Right lobe of liver (tissue), 6 donors: ENCODE measurements around the gene FAM13A. TPM values are rescaled to one million over a fixed set of nuclear protein-coding genes. Genes with fewer than 3 reads are reported as not detected.

ENCODE experiments used
- ATAC-seq, 4 donors: fragments of 200-7000 bp; cut with Tn5 transposase; one replicate each; pipeline ENCODE4 v1.9.1; 2020; ENCODE audit warnings: mild to moderate bottlenecking in 4 of 4, moderate library complexity in 4 of 4
- DNase-seq, 3 donors: peaks; one replicate each; pipeline ENCODE4 v3.0.0-alpha.2; 2020
- H3K27ac ChIP-seq, 3 donors: fragments of 200-600 bp; one replicate each; pipeline ENCODE4 v1.8.0; 2022
- H3K27me3 ChIP-seq, 2 donors: fragments of 200-600 bp; one replicate each; pipeline ENCODE4 v1.8.0; 2022
- H3K36me3 ChIP-seq, 4 donors: fragments of 200-600 bp; sonication (generic) in 1 of 4; one replicate each; pipeline versions ENCODE4 v1.5.1 to v1.8.0; 2017 to 2022; ENCODE audit warnings: control low read depth in 1 of 4
- H3K4me1 ChIP-seq, 4 donors: fragments of 200-600 bp; sonication (generic) in 1 of 4; one replicate each; pipeline versions ENCODE4 v1.5.1 to v1.8.0; 2017 to 2022; ENCODE audit warnings: control low read depth in 1 of 4
- H3K4me3 ChIP-seq, 3 donors: fragments of 200-600 bp; one replicate each; pipeline ENCODE4 v1.8.0; 2022
- H3K9me3 ChIP-seq, 4 donors: fragments of 200-600 bp; sonication (generic) in 1 of 4; one replicate each; pipeline versions ENCODE4 v1.5.1 to v1.8.0; 2017 to 2022; ENCODE audit warnings: control low read depth in 1 of 4
- CTCF ChIP-seq, 4 donors: fragments of 200-600 bp in 3 of 4; fragments of 450-650 bp in 1 of 4; IDR thresholded peaks; one replicate each; pipeline versions ENCODE4 v1.5.1 to v1.8.0; 2016 to 2022; ENCODE audit warnings: antibody characterized with exemption in 4 of 4, mild to moderate bottlenecking in 2 of 4
- POLR2A ChIP-seq: fragments of 450-650 bp; IDR thresholded peaks from one replicate; pipeline ENCODE4 v1.6.1; 2017; ENCODE audit warnings: antibody characterized with exemption, mild to moderate bottlenecking
- WGBS: methylation state at CpG from one replicate; pipeline ENCODE4 v1.1.6; 2018; ENCODE audit warnings: low coverage, low lambda C conversion rate; ENCODE audit not compliant: insufficient coverage; ENCODE audit errors: missing lambda C conversion rate; 5-methylcytosine and 5-hydroxymethylcytosine counted together
- intact Hi-C, 2 donors: fragments of 100-400 bp; cut with DNase I; formaldehyde crosslinking; loops; one replicate each; pipeline versions ENCODE4 v1.11.2 to v1.14.1; 2022
- total RNA-seq, 6 experiments: library from RNA; depleted of rRNA in 2 of 6; stranded (reverse); fragments of >200 nt in 2 of 6; fragmentation: NEBNext Ultra II Directional in 3 of 6; extraction: Animal tissue kit (Norgen Biotek cat#: 25700) in 3 of 6; gene quantifications; one replicate each; pipeline versions ENCODE4 v1.1.0 to v1.2.4, GENCODE V29; 2016 to 2023
- donor health status: DM: no; HTN: yes; CAD: no.
- donor health status: DM: no; HTN: no; CAD: no.
- donor health status: DM: no; HTN: no; CAD: no.
- donor health status: DM: no; HTN: yes; CAD: no.
- donor health status: DM: no; HTN: yes; CAD: no.

FAM13A gene
- total RNA-seq, 6 experiments from 2014 or later: 28.3 to 82.5 (median 51.7) TPM

- no peaks in the 10 kb centered on the region for H3K27me3 ChIP-seq
- no peak overlapping the region for H3K4me3 ChIP-seq
- peaks cover 0 to 36% (median 11%) of the 10 kb centered on the region in 4 donors for H3K36me3 ChIP-seq
- H3K27ac ChIP-seq: no peak overlapping the region
- 43% methylated on average over 2 of the region's 2 CpGs for WGBS
- H3K4me1 ChIP-seq: peaks cover 0 to 12% (median 6%) of the 10 kb centered on the region in 4 donors
- DNase-seq (no peak), ATAC-seq (peak; percentile 48 to 64 (median 56))
- TF ChIP-seq POLR2A (no peak), CTCF (IDR thresholded peaks at IDR 0.05) (no peak)
- H3K9me3 ChIP-seq: no peaks in the 10 kb centered on the region
- intact Hi-C loops: no loop called here
Observed at GRCh38 chr4:88724406-88724805, 332.6 kb downstream of the FAM13A start.

GRCh38 chr4:88722828-88723227, 334.2 kb downstream of the FAM13A start:
- Histone ChIP-seq H3K27me3 (no peaks in the 10 kb centered on the region), H3K27ac (no peak overlapping the region), H3K4me1 (peaks cover 0 to 16% (median 6%) of the 10 kb centered on the region in 4 donors), H3K36me3 (peaks cover 0 to 22% (median 5%) of the 10 kb centered on the region in 4 donors), H3K4me3 (no peak overlapping the region), H3K9me3 (no peaks in the 10 kb centered on the region)
- intact Hi-C loops: no loop called here
- no peak for DNase-seq
- ATAC-seq: no peak
- WGBS: no CpG with 5 or more reads among the region's 2 CpGs
- TF ChIP-seq POLR2A (no peak), CTCF (IDR thresholded peaks at IDR 0.05) (no peak)

- Histone ChIP-seq H3K9me3 (no peaks in the 10 kb centered on the region), H3K36me3 (peaks cover 0 to 17% (median 2%) of the 10 kb centered on the region in 4 donors), H3K27me3 (no peaks in the 10 kb centered on the region), H3K27ac (no peak overlapping the region), H3K4me1 (peaks cover 0 to 16% (median 6%) of the 10 kb centered on the region in 4 donors), H3K4me3 (no peak overlapping the region)
- TF ChIP-seq CTCF (IDR thresholded peaks at IDR 0.05): no peak
- no peak for TF ChIP-seq POLR2A
- intact Hi-C loops: no loop called here
- no peak for ATAC-seq
- WGBS: 93% methylated on average over 6 of the region's 10 CpGs
- no peak for DNase-seq
Observed at GRCh38 chr4:88722276-88722780, 334.7 kb downstream of the FAM13A start.

GRCh38 chr4:88720451-88721428, 336.2 kb downstream of the FAM13A start:
- Histone ChIP-seq H3K36me3 (peaks cover 0 to 2% (median under 1%) of the 10 kb centered on the region in 4 donors), H3K9me3 (no peaks in the 10 kb centered on the region), H3K4me3 (no peak overlapping the region), H3K27me3 (no peaks in the 10 kb centered on the region), H3K27ac (peak overlapping the region in 2 of 3 donors; percentile 12 to 19), H3K4me1 (peaks cover 0 to 16% (median 6%) of the 10 kb centered on the region in 4 donors)
- peak; percentile 64 to 91 (median 84) for ATAC-seq
- peak in 2 of 3 donors; percentile 66 to 75 for DNase-seq
- intact Hi-C loops: no loop called here
- TF ChIP-seq POLR2A: no peak
- no peak for TF ChIP-seq CTCF (IDR thresholded peaks at IDR 0.05)
- 37% methylated on average over 7 of the region's 10 CpGs for WGBS
